SIG-M5 treated with dmso at 0.1 percent for 504 hours (cell line): ENCODE results near the gene STH.
"Not testable (repeated sequence)": the region's sequence is repeated elsewhere in the genome, so short reads cannot be mapped to it uniquely, and the experiment has no call there.

Source experiments
- DNase-seq: peaks from one replicate; lab custom pipeline; 2025; ENCODE audit not compliant: unreplicated experiment; lab: John Stamatoyannopoulos, UW

STH gene

GRCh38 chr17:45998987-45999899 is at the start of gene STH:
Gene STH (plus strand): TSS chr17:45999250. CDS start chr17:45999280, 30 bp downstream.
- DNase-seq: no peak

GRCh38 chr17:45949755-45950320 is 49.2 kb upstream of the STH start:
- no peak for DNase-seq

GRCh38 chr17:45950888-45951287 is 48.2 kb upstream of the STH start:
- DNase-seq: no peak

- DNase-seq: no peak
Measured at GRCh38 chr17:45951403-45951802, 47.6 kb upstream of the STH start.

- DNase-seq: no peak
Measured at GRCh38 chr17:45951941-45952340, 47.1 kb upstream of the STH start.

- DNase-seq: no peak
Measured at GRCh38 chr17:45952814-45953320, 46.2 kb upstream of the STH start.

- no peak for DNase-seq
Measured at GRCh38 chr17:45953561-45953960, 45.5 kb upstream of the STH start.

GRCh38 chr17:45954914-45955313 is 44.1 kb upstream of the STH start:
- DNase-seq: no peak

GRCh38 chr17:45955326-45955725 is 43.7 kb upstream of the STH start:
- no peak for DNase-seq

GRCh38 chr17:45956090-45956489 is 43.0 kb upstream of the STH start:
- no peak for DNase-seq

- DNase-seq: not testable (repeated sequence)
Measured at GRCh38 chr17:45956746-45957145, 42.3 kb upstream of the STH start.

- DNase-seq: no peak
Measured at GRCh38 chr17:45958307-45958706, 40.7 kb upstream of the STH start.

- DNase-seq: no peak
Measured at GRCh38 chr17:45958994-45959665, 39.9 kb upstream of the STH start.

GRCh38 chr17:45960311-45960710 is 38.7 kb upstream of the STH start:
- DNase-seq: no peak

- no peak for DNase-seq
Measured at GRCh38 chr17:45961206-45961605, 37.8 kb upstream of the STH start.

- DNase-seq: no peak
Measured at GRCh38 chr17:45962221-45962972, 36.7 kb upstream of the STH start.

GRCh38 chr17:45963283-45963682 is 35.8 kb upstream of the STH start:
- no peak for DNase-seq

GRCh38 chr17:45963889-45964288 is 35.2 kb upstream of the STH start:
- DNase-seq: no peak

- no peak for DNase-seq
Measured at GRCh38 chr17:45964634-45965033, 34.4 kb upstream of the STH start.

GRCh38 chr17:45965812-45966211 is 33.2 kb upstream of the STH start:
- DNase-seq: no peak
